HG02642 (cell line): ENCODE data around the gene TBC1D3D.
"Not testable (repeated sequence)": the region's sequence is repeated elsewhere in the genome, so short reads cannot be mapped to it uniquely, and the experiment has no call there.

Experiments used
- ATAC-seq: cut with Tn5 transposase; IDR thresholded peaks from one replicate; pipeline ENCODE4 v1.9.1; 2021; ENCODE audit warnings: mild to moderate bottlenecking; ENCODE audit not compliant: unreplicated experiment, poor library complexity

The TBC1D3D gene

DNA sequence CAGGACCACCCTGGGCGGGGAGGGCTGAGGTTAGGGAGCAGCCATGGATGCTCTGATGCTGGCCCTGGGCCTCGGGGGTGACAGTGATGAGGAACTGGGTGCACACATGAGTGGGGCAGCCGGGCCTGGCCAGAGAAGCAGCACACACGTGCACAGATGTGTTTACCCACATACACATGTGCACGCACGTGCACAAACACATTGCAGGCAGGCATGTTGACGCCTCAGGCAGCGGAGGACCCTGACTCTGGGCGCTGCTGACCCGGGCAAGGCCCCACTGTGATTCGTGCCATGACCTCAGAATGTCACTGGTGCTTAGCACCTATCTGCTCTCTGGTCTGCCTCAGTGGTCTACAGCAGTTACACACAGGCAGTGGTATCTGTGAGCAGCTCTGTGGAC, at the start of gene TBC1D3D:
Gene TBC1D3D, plus strand, starts transcription at position 301 of the 400 bp plus-strand sequence. CDS start 1,585 bp downstream, outside the sequence.
- not testable (repeated sequence) for ATAC-seq

- ATAC-seq = not testable (repeated sequence)
These were observed 14.8 kb upstream of the TBC1D3D start, which contains the start of gene TBC1D3L for GRCh38 chr17:37988960-37989359. TSS of gene TBC1D3L (minus strand) at chr17:37989060. CDS start at chr17:37987520, 1,540 bp downstream.
